Measurements from ENCODE around the gene YTHDF2.

- TF ChIP-seq, protein P1, sequence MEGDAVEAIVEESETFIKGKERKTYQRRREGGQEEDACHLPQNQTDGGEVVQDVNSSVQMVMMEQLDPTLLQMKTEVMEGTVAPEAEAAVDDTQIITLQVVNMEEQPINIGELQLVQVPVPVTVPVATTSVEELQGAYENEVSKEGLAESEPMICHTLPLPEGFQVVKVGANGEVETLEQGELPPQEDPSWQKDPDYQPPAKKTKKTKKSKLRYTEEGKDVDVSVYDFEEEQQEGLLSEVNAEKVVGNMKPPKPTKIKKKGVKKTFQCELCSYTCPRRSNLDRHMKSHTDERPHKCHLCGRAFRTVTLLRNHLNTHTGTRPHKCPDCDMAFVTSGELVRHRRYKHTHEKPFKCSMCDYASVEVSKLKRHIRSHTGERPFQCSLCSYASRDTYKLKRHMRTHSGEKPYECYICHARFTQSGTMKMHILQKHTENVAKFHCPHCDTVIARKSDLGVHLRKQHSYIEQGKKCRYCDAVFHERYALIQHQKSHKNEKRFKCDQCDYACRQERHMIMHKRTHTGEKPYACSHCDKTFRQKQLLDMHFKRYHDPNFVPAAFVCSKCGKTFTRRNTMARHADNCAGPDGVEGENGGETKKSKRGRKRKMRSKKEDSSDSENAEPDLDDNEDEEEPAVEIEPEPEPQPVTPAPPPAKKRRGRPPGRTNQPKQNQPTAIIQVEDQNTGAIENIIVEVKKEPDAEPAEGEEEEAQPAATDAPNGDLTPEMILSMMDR (IDR thresholded peaks at IDR 0.05), result no peak
- no peak for TF ChIP-seq POLR2A (IDR thresholded peaks at IDR 0.05)
These were observed 43.1 kb downstream of the YTHDF2 start for GRCh38 chr1:28779751-28780408.
